HEK293 (cell line): ENCODE measurements around the gene GMDS.

Experiments
- HOXD13 ChIP-seq: sonication (generic); formaldehyde crosslinking; IDR thresholded peaks from 2 replicates; pipeline ENCODE4 v1.8.0; 2022; ENCODE audit warnings: missing genetic modification reagents, borderline replicate concordance
- TF ChIP-seq, protein P1 (sequence below): fragments of 450-650 bp; formaldehyde crosslinking; IDR thresholded peaks from 2 replicates; pipeline ENCODE4 v1.5.1; 2017; ENCODE audit warnings: missing biosample characterization, missing genetic modification characterization
- TF ChIP-seq, protein P2 (sequence below): fragments of 450-650 bp; formaldehyde crosslinking; IDR thresholded peaks from 2 replicates; pipeline ENCODE4 v1.5.1; 2016; ENCODE audit warnings: missing biosample characterization, missing genetic modification characterization

DNA sequence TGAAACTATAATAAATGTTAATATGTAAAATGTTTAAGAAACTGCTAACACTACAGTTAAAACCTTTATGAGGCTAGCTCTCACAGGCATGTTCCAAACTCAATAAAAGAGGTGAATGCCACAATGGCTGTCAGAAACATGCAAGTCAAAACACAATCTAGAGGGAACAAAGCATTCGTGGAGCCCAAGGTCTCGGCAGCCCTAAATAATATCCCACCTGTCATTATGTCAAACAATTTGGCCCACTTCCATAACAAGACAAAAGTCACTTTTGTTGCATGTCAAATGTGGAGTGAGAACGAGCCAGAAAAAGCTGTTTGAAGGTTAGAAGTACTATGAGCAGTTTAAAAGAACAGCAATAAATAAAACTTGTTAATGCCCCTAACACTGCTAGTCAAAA is 181.9 kb downstream of the GMDS start:
- TF ChIP-seq, protein P1, sequence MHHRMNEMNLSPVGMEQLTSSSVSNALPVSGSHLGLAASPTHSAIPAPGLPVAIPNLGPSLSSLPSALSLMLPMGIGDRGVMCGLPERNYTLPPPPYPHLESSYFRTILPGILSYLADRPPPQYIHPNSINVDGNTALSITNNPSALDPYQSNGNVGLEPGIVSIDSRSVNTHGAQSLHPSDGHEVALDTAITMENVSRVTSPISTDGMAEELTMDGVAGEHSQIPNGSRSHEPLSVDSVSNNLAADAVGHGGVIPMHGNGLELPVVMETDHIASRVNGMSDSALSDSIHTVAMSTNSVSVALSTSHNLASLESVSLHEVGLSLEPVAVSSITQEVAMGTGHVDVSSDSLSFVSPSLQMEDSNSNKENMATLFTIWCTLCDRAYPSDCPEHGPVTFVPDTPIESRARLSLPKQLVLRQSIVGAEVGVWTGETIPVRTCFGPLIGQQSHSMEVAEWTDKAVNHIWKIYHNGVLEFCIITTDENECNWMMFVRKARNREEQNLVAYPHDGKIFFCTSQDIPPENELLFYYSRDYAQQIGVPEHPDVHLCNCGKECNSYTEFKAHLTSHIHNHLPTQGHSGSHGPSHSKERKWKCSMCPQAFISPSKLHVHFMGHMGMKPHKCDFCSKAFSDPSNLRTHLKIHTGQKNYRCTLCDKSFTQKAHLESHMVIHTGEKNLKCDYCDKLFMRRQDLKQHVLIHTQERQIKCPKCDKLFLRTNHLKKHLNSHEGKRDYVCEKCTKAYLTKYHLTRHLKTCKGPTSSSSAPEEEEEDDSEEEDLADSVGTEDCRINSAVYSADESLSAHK (tag by site-specific recombination): no peak
- no peak for TF ChIP-seq HOXD13
- TF ChIP-seq, protein P2, sequence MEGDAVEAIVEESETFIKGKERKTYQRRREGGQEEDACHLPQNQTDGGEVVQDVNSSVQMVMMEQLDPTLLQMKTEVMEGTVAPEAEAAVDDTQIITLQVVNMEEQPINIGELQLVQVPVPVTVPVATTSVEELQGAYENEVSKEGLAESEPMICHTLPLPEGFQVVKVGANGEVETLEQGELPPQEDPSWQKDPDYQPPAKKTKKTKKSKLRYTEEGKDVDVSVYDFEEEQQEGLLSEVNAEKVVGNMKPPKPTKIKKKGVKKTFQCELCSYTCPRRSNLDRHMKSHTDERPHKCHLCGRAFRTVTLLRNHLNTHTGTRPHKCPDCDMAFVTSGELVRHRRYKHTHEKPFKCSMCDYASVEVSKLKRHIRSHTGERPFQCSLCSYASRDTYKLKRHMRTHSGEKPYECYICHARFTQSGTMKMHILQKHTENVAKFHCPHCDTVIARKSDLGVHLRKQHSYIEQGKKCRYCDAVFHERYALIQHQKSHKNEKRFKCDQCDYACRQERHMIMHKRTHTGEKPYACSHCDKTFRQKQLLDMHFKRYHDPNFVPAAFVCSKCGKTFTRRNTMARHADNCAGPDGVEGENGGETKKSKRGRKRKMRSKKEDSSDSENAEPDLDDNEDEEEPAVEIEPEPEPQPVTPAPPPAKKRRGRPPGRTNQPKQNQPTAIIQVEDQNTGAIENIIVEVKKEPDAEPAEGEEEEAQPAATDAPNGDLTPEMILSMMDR (tag by site-specific recombination): no peak
